ES-I3 (cell line): ENCODE data around the gene ALG9.
A peak's percentile ranks its signal among the peaks of the same experiment; 100 is the strongest.

Experiments used
- H3K36me3 ChIP-seq: 2 replicates; pipeline ENCODE4 v1.6.1; 2013; ENCODE audit warnings: mild to moderate bottlenecking, low read length, control low read depth, moderate library complexity; ENCODE audit not compliant: insufficient read depth
- H3K4me1 ChIP-seq: 2 replicates; pipeline ENCODE4 v1.6.1; 2013; ENCODE audit warnings: mild to moderate bottlenecking, control low read depth, low read length; ENCODE audit not compliant: insufficient read depth
- H3K9ac ChIP-seq: 2 replicates; pipeline ENCODE4 v1.6.1; 2013; ENCODE audit warnings: low read depth, mild to moderate bottlenecking, low read length, moderate library complexity
- H3K9me3 ChIP-seq: 2 replicates; pipeline ENCODE4 v1.6.1; 2013; ENCODE audit warnings: mild to moderate bottlenecking, low read length, moderate library complexity; ENCODE audit not compliant: control insufficient read depth, insufficient read depth

Gene ALG9

DNA sequence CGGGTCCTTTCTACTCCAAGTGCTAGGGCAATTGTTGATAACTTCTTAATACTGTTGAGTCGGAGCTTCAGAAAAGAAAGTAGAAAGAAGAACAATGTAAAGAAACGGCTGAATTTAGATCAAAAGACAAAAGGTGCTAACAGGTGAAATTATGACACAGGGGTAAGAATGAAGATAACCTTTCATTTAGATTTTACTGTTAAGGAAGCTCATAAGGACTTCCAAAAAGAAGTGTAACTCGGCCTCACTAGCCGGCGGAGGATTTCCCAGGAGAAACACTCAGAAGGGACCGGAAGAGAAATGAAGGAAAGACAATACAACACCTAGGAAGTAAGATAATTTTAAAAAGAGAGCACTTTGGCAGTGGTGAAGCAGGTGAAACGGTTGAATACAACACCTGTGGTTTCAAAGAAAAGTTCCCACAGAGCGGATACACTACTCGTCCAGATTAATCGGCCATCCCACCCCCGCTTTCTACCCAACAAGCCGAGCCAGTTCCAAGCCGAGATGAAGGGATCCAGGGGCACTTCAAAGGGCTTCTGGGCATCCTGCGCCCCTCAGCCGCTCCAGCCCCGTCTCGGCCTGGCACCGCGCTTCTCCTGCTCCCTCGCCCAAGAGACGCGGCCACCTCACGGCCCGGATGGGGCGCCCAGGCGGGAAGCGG lies 105.9 kb downstream of the ALG9 start:
- peak overlapping the region; percentile 91 for H3K9ac ChIP-seq
- no peaks in the 10 kb centered on the region for H3K9me3 ChIP-seq
- peaks cover 21% of the 10 kb centered on the region for H3K36me3 ChIP-seq
- peaks cover 7% of the 10 kb centered on the region; the same call in 1 of the 2 replicates for H3K4me1 ChIP-seq

DNA sequence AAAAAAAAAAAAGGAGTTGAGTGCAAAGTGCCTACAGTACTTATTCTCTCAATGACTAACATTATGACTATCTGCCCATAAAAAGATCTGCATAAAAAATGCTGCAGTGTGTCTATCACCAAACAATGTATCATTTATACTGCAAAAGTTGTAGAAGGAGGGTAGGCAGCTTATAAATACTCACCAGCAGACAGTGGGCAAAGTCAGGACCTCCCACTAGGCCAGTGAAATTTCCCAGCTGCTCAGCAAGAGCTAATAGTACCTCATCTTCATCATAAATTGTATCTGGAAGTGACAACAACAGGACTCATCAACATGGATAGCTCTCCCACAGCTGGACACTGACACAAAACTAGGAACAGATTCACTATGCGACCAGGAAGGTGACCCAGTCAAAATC lies 106.8 kb downstream of the ALG9 start:
- H3K4me1 ChIP-seq: peaks cover 6% of the 10 kb centered on the region; the same call in 1 of the 2 replicates
- H3K36me3 ChIP-seq: peaks cover 22% of the 10 kb centered on the region
- H3K9ac ChIP-seq: 0 out of 2 replicates have a peak overlapping the region, but pooled peaks have one; percentile 91
- no peaks in the 10 kb centered on the region for H3K9me3 ChIP-seq

- no peaks in the 10 kb centered on the region for H3K9me3 ChIP-seq
- peaks cover 6% of the 10 kb centered on the region; the same call in 1 of the 2 replicates for H3K4me1 ChIP-seq
- no peak overlapping the region for H3K9ac ChIP-seq
- H3K36me3 ChIP-seq: peaks cover 22% of the 10 kb centered on the region
These were observed 108.3 kb downstream of the ALG9 start for GRCh38 chr11:111762981-111763643.

DNA sequence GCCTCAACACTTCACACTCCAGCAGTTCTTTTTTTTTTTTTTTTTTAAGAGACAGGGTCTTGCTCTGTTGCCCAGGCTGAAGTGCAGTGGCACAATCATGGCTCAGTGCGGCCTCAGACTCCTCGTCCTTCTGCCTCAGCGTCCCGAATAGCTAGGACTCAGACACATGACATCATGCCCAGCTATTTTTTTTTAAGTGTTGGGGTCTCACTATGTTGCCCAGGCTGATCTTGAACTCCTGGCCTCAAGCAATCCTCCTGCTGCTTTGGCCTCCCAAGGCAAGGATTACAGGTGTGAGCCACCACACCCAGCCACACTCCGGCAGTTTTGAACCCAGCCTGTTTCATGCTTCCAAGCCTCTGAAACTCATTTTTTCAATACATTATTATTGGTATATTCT lies 108.9 kb downstream of the ALG9 start:
- Histone ChIP-seq H3K9ac (no peak overlapping the region), H3K9me3 (no peaks in the 10 kb centered on the region), H3K36me3 (peaks cover 22% of the 10 kb centered on the region), H3K4me1 (peaks cover 6% of the 10 kb centered on the region; the same call in 1 of the 2 replicates)

DNA sequence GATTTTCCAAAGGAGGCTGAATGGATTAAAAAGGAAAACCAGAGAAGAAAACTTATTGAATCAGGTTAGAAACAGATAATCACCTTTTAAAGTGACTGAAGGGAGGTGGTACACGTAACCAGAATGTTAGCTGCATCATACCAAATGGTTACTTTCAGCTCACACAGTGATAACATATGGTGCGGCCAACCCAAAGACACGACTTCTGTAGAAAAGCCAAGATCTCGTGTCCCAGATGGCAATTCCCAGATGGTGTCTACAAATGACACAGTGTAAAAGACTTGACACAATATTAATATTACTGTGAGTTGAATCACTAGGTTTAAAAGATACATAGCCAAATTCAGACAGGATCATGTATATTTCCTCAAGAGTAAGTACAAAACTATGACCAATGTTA lies 110.3 kb downstream of the ALG9 start:
- Histone ChIP-seq H3K9me3 (no peaks in the 10 kb centered on the region), H3K9ac (no peak overlapping the region), H3K4me1 (peaks cover 6% of the 10 kb centered on the region; the same call in 1 of the 2 replicates), H3K36me3 (peaks cover 22% of the 10 kb centered on the region)

DNA sequence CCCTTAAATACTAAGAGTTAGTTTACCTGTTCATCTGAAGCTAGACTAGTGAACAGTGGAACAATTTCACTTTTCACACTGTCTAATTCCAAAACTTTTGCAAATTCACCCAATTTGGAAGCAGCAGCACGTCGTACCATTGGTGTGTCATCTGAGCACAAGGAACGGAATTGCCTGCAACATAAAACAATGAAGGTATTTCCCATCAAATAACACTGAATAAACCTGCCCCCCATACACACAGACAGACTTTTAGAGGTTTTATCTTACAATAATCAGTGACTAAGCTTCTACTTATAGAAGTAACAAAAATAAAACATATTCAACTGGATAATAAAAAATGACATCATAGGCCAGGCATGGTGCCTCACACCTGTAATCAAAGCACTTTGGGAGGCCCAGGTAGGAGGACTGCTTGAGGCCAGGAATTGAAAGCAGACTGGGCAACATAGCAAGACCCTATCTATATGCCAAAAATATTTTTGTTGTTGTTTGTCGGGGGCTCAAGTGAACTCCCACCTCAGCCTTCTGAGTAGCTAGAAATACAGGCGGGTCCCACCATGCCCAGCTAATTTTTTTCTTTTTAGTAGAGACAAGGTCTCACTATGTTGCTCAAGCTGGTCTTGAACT lies 111.5 kb downstream of the ALG9 start:
- Histone ChIP-seq H3K9me3 (no peaks in the 10 kb centered on the region), H3K4me1 (peaks cover 6% of the 10 kb centered on the region; the same call in 1 of the 2 replicates), H3K36me3 (peaks cover 25% of the 10 kb centered on the region), H3K9ac (no peak overlapping the region)

GRCh38 chr11:111759376-111759775 lies 112.0 kb downstream of the ALG9 start:
- H3K4me1 ChIP-seq: peaks cover 6% of the 10 kb centered on the region; the same call in 1 of the 2 replicates
- no peak overlapping the region for H3K9ac ChIP-seq
- peaks cover 25% of the 10 kb centered on the region for H3K36me3 ChIP-seq
- H3K9me3 ChIP-seq: no peaks in the 10 kb centered on the region

- H3K4me1 ChIP-seq: no peaks in the 10 kb centered on the region
- no peaks in the 10 kb centered on the region for H3K9me3 ChIP-seq
- peaks cover 20% of the 10 kb centered on the region for H3K36me3 ChIP-seq
- H3K9ac ChIP-seq: no peak overlapping the region
These were observed 115.3 kb downstream of the ALG9 start for GRCh38 chr11:111756097-111756496.

DNA sequence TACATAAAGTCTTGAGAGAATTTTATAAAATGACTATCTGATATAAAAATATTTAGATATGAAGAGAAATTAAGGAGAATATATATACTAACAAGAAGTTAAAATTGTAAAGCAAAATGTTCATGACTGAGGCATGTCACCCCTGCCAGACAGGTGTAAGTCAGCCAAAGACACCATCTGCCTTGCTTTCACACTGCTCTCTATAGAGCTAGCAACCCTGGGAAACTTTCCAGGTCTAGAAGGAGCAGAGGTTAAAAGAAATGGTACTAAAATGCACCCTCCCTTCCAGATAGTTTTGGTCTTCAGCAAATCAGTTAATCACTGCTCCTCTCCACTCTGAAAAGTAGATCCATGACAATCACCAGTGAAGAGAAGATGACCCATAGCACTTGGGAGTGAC lies 121.7 kb downstream of the ALG9 start:
- peaks cover 17% of the 10 kb centered on the region for H3K36me3 ChIP-seq
- no peaks in the 10 kb centered on the region for H3K4me1 ChIP-seq
- no peaks in the 10 kb centered on the region for H3K9me3 ChIP-seq
- H3K9ac ChIP-seq: no peak overlapping the region

DNA sequence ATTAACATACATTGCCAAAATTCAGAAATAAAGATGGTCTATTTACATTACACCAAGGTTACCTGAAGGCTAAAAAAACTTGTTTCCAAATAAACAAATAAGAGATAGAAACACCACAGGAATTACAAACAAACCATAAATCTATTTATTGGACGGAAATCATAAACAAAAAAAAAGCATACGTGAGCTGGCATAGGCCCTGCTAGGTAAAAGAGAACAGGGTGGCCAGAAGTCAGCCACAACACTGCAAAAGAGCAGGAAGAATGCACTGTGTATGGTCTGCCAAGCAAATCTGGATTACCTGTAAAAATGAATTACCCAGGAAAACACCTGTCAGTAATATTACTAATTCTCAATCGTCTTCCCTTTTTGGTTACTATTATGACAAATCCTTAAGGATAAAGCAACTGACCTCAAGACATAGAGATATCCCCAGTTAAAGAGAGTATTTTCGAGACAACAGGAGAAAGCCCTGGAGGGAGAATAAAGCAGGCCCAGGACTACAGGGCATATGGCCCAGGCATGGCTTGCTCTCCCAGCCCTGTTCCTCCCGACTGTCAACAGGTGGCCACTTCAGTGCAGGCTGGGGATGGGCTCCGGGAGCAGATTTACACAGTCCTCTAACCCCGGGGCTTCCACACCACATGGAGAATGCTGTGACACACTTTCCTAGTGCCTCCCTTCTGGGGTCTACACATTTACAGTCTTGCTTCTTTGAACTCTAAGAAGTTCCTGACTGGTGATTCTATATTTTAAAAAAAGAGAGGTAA lies 123.2 kb downstream of the ALG9 start:
- Histone ChIP-seq H3K4me1 (no peaks in the 10 kb centered on the region), H3K9me3 (no peaks in the 10 kb centered on the region), H3K36me3 (peaks cover 9% of the 10 kb centered on the region), H3K9ac (no peak overlapping the region)

DNA sequence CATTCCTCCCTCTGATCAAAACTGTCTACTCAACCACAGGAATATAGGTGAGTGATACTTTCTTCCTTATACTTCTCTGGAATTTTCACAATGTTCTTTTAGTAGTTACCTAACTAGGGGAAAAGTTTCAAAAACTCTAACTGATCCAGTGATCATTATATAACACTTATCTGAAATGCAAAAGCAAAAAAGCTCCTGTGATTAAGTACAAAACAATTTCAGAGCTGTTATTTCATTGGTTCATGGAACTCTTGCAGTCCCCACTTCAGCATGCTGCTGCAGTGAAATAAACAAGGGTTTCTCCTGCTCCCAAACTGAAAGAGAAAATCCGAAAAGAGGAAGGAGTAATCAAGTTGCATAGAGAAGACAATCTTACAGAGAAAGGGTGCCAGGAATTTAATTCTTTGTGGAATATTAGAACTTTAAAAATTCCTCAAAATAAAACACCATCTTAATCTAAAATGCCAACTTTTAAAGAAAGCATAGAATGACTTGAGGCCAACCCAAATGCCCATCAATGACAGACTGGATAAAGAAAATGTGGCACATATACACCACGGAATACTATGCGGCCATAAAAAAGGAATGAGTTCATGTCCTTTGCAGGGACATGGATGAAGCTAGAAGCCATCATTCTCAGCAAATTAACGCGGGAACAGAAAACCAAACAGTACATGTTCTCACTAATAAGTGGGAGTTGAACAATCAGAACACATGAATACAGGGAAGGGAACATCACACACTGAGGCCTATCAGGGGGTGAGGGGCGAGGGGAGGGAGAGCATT lies 125.5 kb downstream of the ALG9 start:
- Histone ChIP-seq H3K9me3 (no peaks in the 10 kb centered on the region), H3K36me3 (peaks cover 16% of the 10 kb centered on the region), H3K4me1 (no peaks in the 10 kb centered on the region), H3K9ac (no peak overlapping the region)

DNA sequence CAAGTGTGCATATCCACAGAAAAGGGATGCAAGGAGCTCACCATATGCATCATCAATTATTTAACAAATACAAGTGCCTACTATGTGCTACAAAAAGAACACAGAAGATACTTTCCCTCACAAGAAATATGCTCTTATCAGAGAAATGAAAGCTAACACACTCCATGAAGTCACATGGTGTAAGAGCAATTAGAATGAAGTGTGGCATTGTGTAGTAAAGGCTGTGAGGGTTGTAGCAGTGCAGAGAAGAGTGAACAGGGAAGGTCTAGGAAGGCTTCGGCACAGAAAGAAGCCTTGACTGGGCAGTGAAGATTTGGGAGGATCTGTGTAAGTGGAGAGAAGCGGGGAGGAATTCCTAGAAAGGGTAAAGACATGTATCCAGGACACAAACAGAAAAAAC lies 127.7 kb downstream of the ALG9 start:
- peaks cover 18% of the 10 kb centered on the region for H3K36me3 ChIP-seq
- no peaks in the 10 kb centered on the region for H3K9me3 ChIP-seq
- H3K9ac ChIP-seq: no peak overlapping the region
- H3K4me1 ChIP-seq: no peaks in the 10 kb centered on the region

- Histone ChIP-seq H3K4me1 (no peaks in the 10 kb centered on the region), H3K36me3 (peaks cover 13% of the 10 kb centered on the region), H3K9me3 (no peaks in the 10 kb centered on the region), H3K9ac (no peak overlapping the region)
These were observed 129.6 kb downstream of the ALG9 start for GRCh38 chr11:111741751-111742150.

DNA sequence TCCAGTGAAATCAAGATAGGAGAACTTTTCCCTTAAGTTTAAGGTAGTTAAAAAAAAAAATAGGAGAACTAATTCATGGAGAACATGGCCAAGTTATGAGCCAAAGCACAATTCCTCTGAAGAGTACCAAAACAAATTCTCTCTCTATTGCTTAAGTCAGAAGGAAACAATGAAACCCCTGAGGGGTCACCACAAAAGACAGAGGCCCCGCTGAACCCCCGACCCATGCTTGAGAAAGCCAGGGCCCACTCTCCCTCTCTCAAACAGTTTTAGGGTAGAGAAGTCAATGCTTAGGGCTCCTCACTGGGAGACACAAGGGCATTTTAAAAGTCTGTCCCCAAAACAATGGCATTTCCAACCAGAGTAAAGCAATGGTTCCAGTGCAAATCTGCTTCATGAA lies 132.1 kb downstream of the ALG9 start:
- Histone ChIP-seq H3K4me1 (peaks cover 18% of the 10 kb centered on the region; the same call in 1 of the 2 replicates), H3K9ac (no peak overlapping the region), H3K9me3 (no peaks in the 10 kb centered on the region), H3K36me3 (peaks cover 13% of the 10 kb centered on the region)
